HCT116 (cell line): ENCODE results near the gene GNAI3. TPM values are rescaled to one million over a fixed set of nuclear protein-coding genes. Genes with fewer than 3 reads are reported as not detected.
A peak's percentile ranks its signal among the peaks of the same experiment; 100 is the strongest.

Experiments
- ATAC-seq: fragments of 200-7000 bp; cut with Tn5 transposase; 2 replicates; pipeline ENCODE4 v1.9.1; 2020; ENCODE audit warnings: mild to moderate bottlenecking, moderate library complexity
- BruUV-seq: library from RNA; stranded (reverse); fragments of 400-500 nt; replicated peaks from 2 replicates; lab custom pipeline; 2021; lab: Mats Ljungman, UMichigan
- CTCF ChIA-PET: fragments of 300-600 bp; sonication (Branson Sonifier 250); formaldehyde crosslinking; loops from one replicate; lab custom pipeline; 2021; ENCODE audit warnings: antibody characterized with exemption; lab: Charles Lee
- POLR2A ChIA-PET: fragments of 300-600, 350-600 bp; sonication (Branson Sonifier 250); formaldehyde crosslinking; loops from one replicate; lab custom pipeline; 2021; ENCODE audit warnings: antibody characterized with exemption; lab: Charles Lee
- RAD21 ChIA-PET, 2 experiments: fragments of 300-600 bp; sonication (Branson Sonifier 250); formaldehyde crosslinking; loops; one replicate each; lab custom pipeline; 2023; ENCODE audit warnings: low total read pairs in 2 of 2; ENCODE audit not compliant: uncharacterized antibody in 2 of 2, unreplicated experiment in 2 of 2, low non-redundant PET in 1 of 2; lab: Charles Lee
- DNase-seq: peaks from one replicate; pipeline ENCODE4 v3.0.0-alpha.2; 2010; ENCODE audit warnings: low read depth, low spot score
- H2AFZ ChIP-seq: fragments of 200-600 bp; shearing (Covaris generic), sonication (generic); 2 replicates; pipeline ENCODE4 v1.6.1; 2017; ENCODE audit warnings: low read depth, mixed run types, mixed read lengths, antibody characterized with exemption, low read length; ENCODE audit not compliant: poor library complexity, severe bottlenecking
- H3K27ac ChIP-seq: 2 replicates; pipeline ENCODE4 v1.5.1; 2012; ENCODE audit warnings: low read depth, low read length
- H3K27me3 ChIP-seq: fragments of 200-600 bp; sonication (generic); 2 replicates; pipeline ENCODE4 v1.6.1; 2016; ENCODE audit warnings: mixed run types, low read length, mixed read lengths; ENCODE audit not compliant: insufficient read depth
- H3K36me3 ChIP-seq, 2 experiments: fragments of 200-500 bp in 1 of 2; fragments of 200-600 bp in 1 of 2; sonication (Bioruptor generic) in 1 of 2; sonication (generic) in 1 of 2; 2 replicates each; pipeline versions ENCODE4 v1.5.1 to v1.6.1; 2014 to 2016; ENCODE audit warnings: low read length in 2 of 2, inconsistent platforms in 1 of 2, mixed read lengths in 1 of 2, mixed run types in 1 of 2; ENCODE audit not compliant: insufficient read depth in 2 of 2, control insufficient read depth in 1 of 2
- H3K4me1 ChIP-seq, 2 experiments: fragments of 200-600 bp in 1 of 2; sonication (generic) in 1 of 2; 2 replicates each; pipeline versions ENCODE4 v1.5.1 to v1.6.1; 2012 to 2017; ENCODE audit warnings: low read length in 2 of 2, inconsistent platforms in 1 of 2, mild to moderate bottlenecking in 1 of 2, mixed read lengths in 1 of 2, mixed run types in 1 of 2, moderate library complexity in 1 of 2; ENCODE audit not compliant: insufficient read depth in 2 of 2, control insufficient read depth in 1 of 2
- H3K4me2 ChIP-seq: fragments of 200-600 bp; sonication (generic); 2 replicates; pipeline ENCODE4 v1.6.1; 2017; ENCODE audit warnings: mixed run types, low read length, mixed read lengths
- H3K4me3 ChIP-seq, 2 experiments: fragments of 200-600 bp in 1 of 2; sonication (generic) in 1 of 2; replicated peaks in 1 of 2; 2 replicates each; pipeline ENCODE4 v1.5.1; 2011 to 2016; ENCODE audit warnings: low read length in 2 of 2, control low read depth in 1 of 2, low read depth in 1 of 2, mild to moderate bottlenecking in 1 of 2, mixed read lengths in 1 of 2, mixed run types in 1 of 2
- H3K79me2 ChIP-seq: fragments of 200-600 bp; sonication (generic); 2 replicates; pipeline ENCODE4 v1.6.1; 2017; ENCODE audit warnings: mild to moderate bottlenecking, mixed run types, low read length, moderate library complexity, mixed read lengths; ENCODE audit not compliant: insufficient read depth
- H3K9ac ChIP-seq: fragments of 200-600 bp; sonication (generic); 2 replicates; pipeline ENCODE4 v1.6.1; 2016; ENCODE audit warnings: low read length, mixed read lengths
- H3K9me2 ChIP-seq: fragments of 200-600 bp; sonication (generic), shearing (Covaris generic); 2 replicates; pipeline ENCODE4 v1.6.1; 2017; ENCODE audit warnings: mixed run types, mild to moderate bottlenecking, moderate library complexity; ENCODE audit not compliant: insufficient read depth
- H3K9me3 ChIP-seq, 2 experiments: fragments of 200-500 bp in 1 of 2; fragments of 200-600 bp in 1 of 2; sonication (Bioruptor generic) in 1 of 2; sonication (generic) in 1 of 2; 2 replicates each; pipeline ENCODE4 v1.6.1; 2014 to 2017; ENCODE audit warnings: low read length in 2 of 2, mixed read lengths in 2 of 2, inconsistent platforms in 1 of 2, low read depth in 1 of 2, mild to moderate bottlenecking in 1 of 2, mixed run types in 1 of 2, moderate library complexity in 1 of 2; ENCODE audit not compliant: control insufficient read depth in 1 of 2, insufficient read depth in 1 of 2
- H4K20me1 ChIP-seq: fragments of 200-600 bp; sonication (generic), shearing (Covaris generic); 2 replicates; pipeline ENCODE4 v1.6.1; 2017; ENCODE audit warnings: mixed run types, mild to moderate bottlenecking, moderate library complexity; ENCODE audit not compliant: insufficient read depth
- ATF3 ChIP-seq: IDR thresholded peaks from 2 replicates; pipeline ENCODE4 v1.6.1; 2012
- CBX3 ChIP-seq: IDR thresholded peaks from 2 replicates; pipeline ENCODE4 v1.6.1; 2012; ENCODE audit warnings: low read depth
- CEBPB ChIP-seq: IDR thresholded peaks from 2 replicates; pipeline ENCODE4 v1.6.1; 2012; ENCODE audit warnings: low read depth
- CTCF ChIP-seq, 3 experiments: fragments of 200-600 bp in 1 of 3; sonication (generic) in 1 of 3; IDR thresholded peaks in 2 of 3; conservative IDR thresholded peaks in 1 of 3; 2 replicates each; pipeline ENCODE4 v1.5.1; 2012 to 2017; ENCODE audit warnings: low read depth in 2 of 3, low read length in 2 of 3, antibody characterized with exemption in 1 of 3, borderline replicate concordance in 1 of 3, control low read depth in 1 of 3, mild to moderate bottlenecking in 1 of 3, mixed read lengths in 1 of 3, mixed run types in 1 of 3, moderate library complexity in 1 of 3; ENCODE audit not compliant: insufficient read depth in 1 of 3
- ELF1 ChIP-seq: IDR thresholded peaks from 2 replicates; pipeline ENCODE4 v1.6.1; 2012; ENCODE audit warnings: low read depth, borderline replicate concordance
- EZH2 ChIP-seq: fragments of 200-600 bp; sonication (generic); IDR thresholded peaks from 2 replicates; pipeline ENCODE4 v1.6.1; 2017; ENCODE audit warnings: antibody characterized with exemption, mixed run types
- EZH2phosphoT487 ChIP-seq: fragments of 200-600 bp; IDR thresholded peaks from 2 replicates; pipeline ENCODE4 v1.6.1; 2018; ENCODE audit warnings: antibody characterized with exemption, borderline replicate concordance
- FOSL1 ChIP-seq: IDR thresholded peaks from 2 replicates; pipeline ENCODE4 v1.6.1; 2012; ENCODE audit warnings: low read depth
- POLR2A ChIP-seq: IDR thresholded peaks from 2 replicates; pipeline ENCODE4 v1.7.0; 2011; ENCODE audit warnings: borderline replicate concordance; ENCODE audit not compliant: insufficient read depth, insufficient read length; ENCODE audit errors: extremely low read depth
- POLR2AphosphoS5 ChIP-seq: IDR thresholded peaks from 2 replicates; pipeline ENCODE4 v1.6.1; 2011; ENCODE audit warnings: mild to moderate bottlenecking, low read depth, low read length, moderate library complexity
- RAD21 ChIP-seq: IDR thresholded peaks from 2 replicates; pipeline ENCODE4 v1.6.1; 2012; ENCODE audit warnings: low read depth, mild to moderate bottlenecking
- REST ChIP-seq: IDR thresholded peaks from 2 replicates; pipeline ENCODE4 v1.6.1; 2012; ENCODE audit warnings: low read depth
- SP1 ChIP-seq: IDR thresholded peaks from 2 replicates; pipeline ENCODE4 v1.6.1; 2012; ENCODE audit warnings: low read depth
- SRF ChIP-seq: IDR thresholded peaks from 2 replicates; pipeline ENCODE4 v1.6.1; 2012; ENCODE audit warnings: low read depth
- TCF7L2 ChIP-seq: IDR thresholded peaks from 2 replicates; pipeline ENCODE4 v1.7.0; 2011; ENCODE audit warnings: borderline replicate concordance, inconsistent platforms; ENCODE audit not compliant: insufficient read depth, insufficient read length; ENCODE audit errors: extremely low read depth
- ZBTB33 ChIP-seq: IDR thresholded peaks from 2 replicates; pipeline ENCODE4 v1.6.1; 2011; ENCODE audit warnings: mild to moderate bottlenecking, low read length, moderate library complexity; ENCODE audit not compliant: insufficient replicate concordance; ENCODE audit errors: extremely low read depth
- ZFX ChIP-seq: fragments of 450-650 bp; IDR thresholded peaks from 2 replicates; pipeline ENCODE4 v1.6.1; 2017
- ZNF274 ChIP-seq: fragments of 200-500 bp; sonication (Bioruptor generic); IDR thresholded peaks from 2 replicates; pipeline ENCODE4 v1.6.1; 2014; ENCODE audit warnings: mild to moderate bottlenecking, low read depth, low read length, inconsistent platforms
- intact Hi-C: fragments of 100-400 bp; cut with micrococcal nuclease; formaldehyde crosslinking; loops from 2 replicates; pipeline ENCODE4 v1.10.0; 2022
- total RNA-seq: library from RNA; stranded (reverse); gene quantifications from one replicate; pipeline ENCODE4 v1.2.1, GENCODE V29; 2021; ENCODE audit not compliant: unreplicated experiment

Gene GNAI3
- total RNA-seq, 1 experiment from 2014 or later = 9.5 TPM

GRCh38 chr1:109655615-109656519, 107.5 kb downstream of the GNAI3 start, which contains the start of gene GSTM4:
Gene GSTM4 (plus strand): TSS chr1:109656099. CDS start chr1:109656390, 291 bp downstream.
- Histone ChIP-seq H2AFZ (peak within 1 kb of the TSS; percentile 95), H3K9me3 (no peaks in the 10 kb centered on the region), H3K27ac (peak within 1 kb of the TSS; percentile 30; the same call in 1 of the 2 replicates), H3K4me2 (peak within 1 kb of the TSS; percentile 98), H4K20me1 (no peaks in the 10 kb centered on the region), H3K36me3 (no peaks in the 10 kb centered on the region; a peak in 1 of 4 replicates), H3K4me3 (peak within 1 kb of the TSS; percentile 67 to 83), H3K9ac (peak within 1 kb of the TSS; percentile 64), H3K79me2 (no peaks in the 10 kb centered on the region), H3K27me3 (peaks cover 8% of the 10 kb centered on the region; the same call in 1 of the 2 replicates), H3K4me1 (peaks cover 0 to 23% of the 10 kb centered on the region in 2 experiments; a peak in 3 of 4 replicates), H3K9me2 (no peaks in the 10 kb centered on the region)
- peak; percentile 16 for DNase-seq
- BruUV-seq = TSS peak; percentile 79
- ChIA-PET RAD21 (no interaction called here), POLR2A (interaction anchor here (0.6 kb wide), 1 partner anchor 215 kb away, joined by 3 read pairs; no protein-coding TSS in a partner anchor), CTCF (interaction anchor here (0.7 to 2.9 kb wide), 2 partner anchors 16 to 329 kb away, joined by 3 to 11 read pairs; partner anchors contain the start of gene AHCYL1)
- peak; percentile 95 for ATAC-seq
- intact Hi-C loops = no loop called here
- TF ChIP-seq ELF1 (peak; percentile 48; the same call in 1 of the 2 replicates), FOSL1 (no peak), POLR2A (no peak), CTCF (IDR thresholded peaks at IDR 0.05 in 2 of 3, conservative IDR thresholded peaks at IDR 0.05 in 1 of 3; ENCODE audit: borderline replicate concordance in 1 of 3, insufficient read depth in 1 of 3, low read depth in 2 of 3, low read length in 2 of 3) (no peak), CBX3 (no peak), POLR2AphosphoS5 (peak; percentile 80), REST (no peak), ZNF274 (no peak), EZH2phosphoT487 (no peak), EZH2 (no peak), SP1 (0 out of 2 replicates have a peak, but pooled peaks have one; percentile 53), ATF3 (no peak), RAD21 (no peak), CEBPB (no peak), SRF (no peak), ZBTB33 (peak; percentile 11), TCF7L2 (no peak), ZFX (peak; percentile 23; the same call in 1 of the 2 replicates)
